Effector CD4-positive, alpha-beta T cell (primary cell): ENCODE measurements around the gene CLEC2A.
"Not testable (repeated sequence)": the region's sequence is repeated elsewhere in the genome, so short reads cannot be mapped to it uniquely, and the experiment has no call there.

Experiments
- DNase-seq: peaks from one replicate; pipeline ENCODE4 v3.0.0-alpha.2; 2020

The CLEC2A gene

DNA sequence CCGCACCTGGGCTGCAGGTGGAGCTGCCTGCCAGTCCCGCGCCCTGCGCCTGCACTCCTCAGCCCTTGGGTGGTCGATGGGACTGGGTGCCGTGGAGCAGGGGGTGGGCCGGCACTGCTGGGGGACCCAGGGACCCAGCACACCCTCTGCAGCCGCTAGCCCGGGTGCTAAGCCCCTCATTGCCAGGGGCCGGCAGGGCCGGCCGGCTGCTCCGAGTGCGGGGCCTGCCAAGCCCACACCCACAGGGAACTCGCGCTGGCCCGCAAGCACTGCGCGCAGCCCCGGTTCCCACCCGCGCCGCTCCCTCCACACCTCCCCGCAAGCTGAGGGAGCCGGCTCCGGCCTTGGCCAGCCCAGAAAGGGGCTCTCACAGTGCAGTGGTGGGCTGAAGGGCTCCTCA lies 56.0 kb downstream of the CLEC2A start:
- not testable (repeated sequence) for DNase-seq

DNA sequence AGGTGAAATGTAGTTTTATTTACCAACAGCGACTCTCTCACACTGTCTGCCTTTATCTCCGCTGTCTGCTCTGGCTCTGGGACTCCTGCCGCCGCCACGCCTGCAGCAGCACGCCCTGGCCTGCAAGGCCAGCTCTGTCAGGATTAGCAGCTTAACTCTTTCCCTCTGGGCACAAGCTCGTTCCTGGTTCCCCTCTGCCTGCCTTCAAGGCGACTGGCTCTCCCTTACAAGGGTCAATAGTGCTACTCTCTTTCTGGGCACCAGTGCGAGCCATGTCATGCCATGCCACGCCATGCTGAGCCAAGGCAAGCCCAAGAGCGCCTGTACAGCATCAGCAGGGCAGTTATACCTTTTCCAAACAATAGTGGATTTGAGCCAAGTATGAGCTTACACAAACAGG lies 59.4 kb downstream of the CLEC2A start:
- DNase-seq, result no peak

DNA sequence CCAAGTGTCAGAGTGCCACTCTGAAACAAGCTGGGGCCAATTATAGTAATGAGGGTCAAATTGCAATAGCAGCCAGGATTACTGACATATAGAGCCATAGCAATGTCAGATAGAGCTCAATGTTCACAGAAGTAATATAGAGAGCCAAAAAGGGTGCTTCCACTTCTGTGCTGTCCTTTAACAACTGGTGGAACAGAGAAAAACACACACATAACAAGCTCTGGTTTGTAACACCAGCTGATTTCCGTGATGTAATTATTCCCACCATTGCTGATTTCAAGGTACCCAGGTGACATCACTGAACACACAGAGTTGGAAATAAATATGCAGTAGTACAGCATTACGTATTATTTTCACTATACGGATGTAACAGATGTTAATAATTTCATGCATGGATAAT lies 60.0 kb downstream of the CLEC2A start:
- no peak for DNase-seq

DNA sequence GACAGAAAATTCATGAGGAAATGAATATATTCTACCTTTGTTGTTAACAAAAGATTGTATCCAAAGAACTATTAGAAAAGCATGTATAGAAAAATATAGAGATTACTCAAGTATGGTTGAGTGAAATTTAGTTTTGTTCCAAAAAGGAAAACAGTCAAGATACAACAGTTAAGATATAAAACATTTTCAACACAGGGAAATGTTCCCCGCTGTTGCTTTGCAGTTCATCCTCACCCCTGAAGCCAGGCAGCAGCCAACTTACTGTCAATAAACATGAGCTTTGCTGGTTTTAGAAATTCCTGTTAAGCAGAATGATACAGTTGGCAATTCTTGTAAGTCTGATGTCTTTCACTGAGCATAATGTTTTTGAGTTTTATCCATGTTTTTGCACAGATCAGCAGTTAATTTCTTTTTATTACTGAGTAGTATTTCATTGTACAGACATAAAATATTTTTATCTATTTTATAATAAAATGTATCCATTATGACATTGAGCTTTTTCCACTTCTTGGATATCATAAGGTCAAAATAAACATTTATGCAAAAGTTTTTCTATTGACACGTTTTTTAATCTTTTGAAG lies 61.8 kb downstream of the CLEC2A start:
- no peak for DNase-seq

DNA sequence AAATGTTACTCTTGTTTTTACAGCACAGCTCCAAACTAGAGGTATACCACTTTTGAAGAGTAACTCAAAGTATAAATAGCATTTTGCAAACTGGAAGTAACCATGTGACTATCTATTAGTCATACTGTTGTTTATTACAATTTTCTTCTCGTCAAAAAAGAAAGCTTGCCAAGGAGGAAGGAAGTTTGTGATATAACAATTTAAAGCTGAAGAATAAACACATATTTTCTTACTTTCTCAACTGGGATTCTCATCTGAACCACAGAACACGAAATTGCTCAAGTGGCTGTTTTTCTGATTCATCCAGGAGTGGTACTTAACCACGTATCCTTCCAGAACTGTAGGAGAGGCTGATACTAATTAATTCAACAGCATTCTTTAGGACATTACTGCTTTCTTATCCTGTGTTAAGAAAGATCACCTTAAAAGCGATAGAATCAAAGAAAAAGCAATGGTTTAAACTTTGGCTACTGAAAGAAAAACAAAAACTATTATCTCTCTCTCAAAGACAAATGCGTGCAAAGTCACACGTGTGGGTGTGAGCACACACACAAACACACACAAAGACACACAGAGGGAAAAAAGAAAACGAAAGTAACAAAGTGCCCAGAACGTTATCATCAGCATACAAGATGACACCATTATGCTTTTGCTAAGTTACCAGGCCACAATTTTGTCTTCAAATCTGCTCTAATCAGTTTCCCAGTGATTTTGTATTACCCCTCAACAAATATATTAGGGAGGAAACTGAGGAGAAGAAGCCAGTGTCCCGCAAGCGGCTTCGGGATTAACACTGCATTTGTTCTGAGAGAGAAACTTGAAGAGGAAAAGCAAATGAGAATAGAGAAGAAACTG lies 62.6 kb downstream of the CLEC2A start, which contains the start of gene CLEC2B:
TSS of gene CLEC2B (minus strand) at position 48 of the 855 bp plus-strand sequence.
- DNase-seq, result no peak

DNA sequence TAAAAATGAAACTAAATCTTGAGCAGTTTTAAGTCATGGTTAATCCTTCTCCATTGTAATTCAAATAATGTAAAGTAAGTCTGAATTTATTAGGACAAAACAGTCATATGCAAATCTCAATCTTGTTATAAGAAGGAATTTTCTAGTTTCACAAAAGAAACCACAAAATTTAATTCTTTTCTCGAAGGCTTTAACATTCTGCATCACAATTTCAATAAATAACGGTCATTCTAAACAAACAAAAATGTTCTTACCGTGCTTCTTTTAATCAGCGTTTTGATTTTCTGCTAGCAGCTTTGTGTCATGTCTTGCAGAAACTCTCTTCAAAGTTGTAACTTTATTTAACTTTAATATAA lies 63.2 kb downstream of the CLEC2A start:
- DNase-seq, result no peak

DNA sequence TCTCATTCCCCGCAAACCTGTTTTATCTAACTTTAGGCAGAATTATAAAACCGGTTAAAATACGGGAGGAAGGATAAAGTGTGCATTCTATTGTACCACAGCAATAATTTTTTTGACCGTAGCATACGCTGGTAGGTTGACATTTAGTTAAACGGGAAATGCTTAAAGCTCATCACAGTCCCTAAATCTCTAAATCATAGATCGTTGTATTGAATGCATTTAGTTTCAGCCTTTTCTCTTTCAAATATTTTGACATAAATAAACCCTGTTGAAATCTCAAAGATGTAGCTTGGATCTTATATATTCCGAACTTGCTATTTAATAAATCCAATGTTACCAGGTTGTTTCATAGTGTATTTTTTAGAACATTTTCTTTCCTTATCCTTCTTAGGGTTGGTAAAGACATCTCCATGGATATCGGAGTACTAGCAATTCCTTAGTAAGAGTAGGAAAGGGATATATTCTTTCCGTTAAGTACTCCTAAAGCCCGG lies 63.8 kb downstream of the CLEC2A start:
- DNase-seq, result no peak

DNA sequence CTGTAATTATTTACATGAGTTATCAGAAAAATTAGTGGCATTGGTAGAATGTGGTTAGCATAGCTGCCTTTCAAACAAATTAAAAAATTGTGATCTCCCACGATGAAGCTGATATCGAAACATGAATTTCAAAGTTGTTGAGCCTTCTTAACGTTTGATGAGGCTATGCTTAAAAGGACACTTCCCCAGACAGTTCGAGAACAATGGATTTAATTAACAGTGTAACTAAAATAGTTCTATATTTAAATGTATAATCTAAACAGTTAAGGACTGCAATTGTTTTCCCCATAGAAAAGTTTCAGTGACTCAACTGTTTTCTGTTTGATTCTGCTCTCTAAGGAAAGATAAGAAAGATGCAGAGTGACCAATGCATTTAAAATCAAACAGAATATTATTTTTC lies 64.6 kb downstream of the CLEC2A start:
- no peak for DNase-seq

DNA sequence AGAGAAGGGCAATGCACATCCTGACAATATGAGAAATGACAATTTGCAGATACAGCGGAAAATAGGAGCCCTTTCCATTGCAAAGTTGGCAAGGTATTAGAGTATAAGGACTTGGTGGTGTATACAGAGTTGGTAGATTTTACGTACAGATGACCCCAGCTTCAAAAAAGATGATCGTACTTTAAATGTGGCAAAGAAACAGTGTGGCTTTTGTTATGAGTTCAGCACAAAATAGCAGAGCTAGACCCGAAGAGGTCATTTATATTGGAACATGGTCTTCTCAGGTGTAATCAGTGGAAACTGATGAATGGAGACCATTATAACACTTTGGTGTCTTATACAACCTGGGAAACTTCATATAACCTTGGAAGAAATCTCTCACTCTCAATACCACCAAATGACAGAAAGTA lies 65.3 kb downstream of the CLEC2A start:
- no peak for DNase-seq

DNA sequence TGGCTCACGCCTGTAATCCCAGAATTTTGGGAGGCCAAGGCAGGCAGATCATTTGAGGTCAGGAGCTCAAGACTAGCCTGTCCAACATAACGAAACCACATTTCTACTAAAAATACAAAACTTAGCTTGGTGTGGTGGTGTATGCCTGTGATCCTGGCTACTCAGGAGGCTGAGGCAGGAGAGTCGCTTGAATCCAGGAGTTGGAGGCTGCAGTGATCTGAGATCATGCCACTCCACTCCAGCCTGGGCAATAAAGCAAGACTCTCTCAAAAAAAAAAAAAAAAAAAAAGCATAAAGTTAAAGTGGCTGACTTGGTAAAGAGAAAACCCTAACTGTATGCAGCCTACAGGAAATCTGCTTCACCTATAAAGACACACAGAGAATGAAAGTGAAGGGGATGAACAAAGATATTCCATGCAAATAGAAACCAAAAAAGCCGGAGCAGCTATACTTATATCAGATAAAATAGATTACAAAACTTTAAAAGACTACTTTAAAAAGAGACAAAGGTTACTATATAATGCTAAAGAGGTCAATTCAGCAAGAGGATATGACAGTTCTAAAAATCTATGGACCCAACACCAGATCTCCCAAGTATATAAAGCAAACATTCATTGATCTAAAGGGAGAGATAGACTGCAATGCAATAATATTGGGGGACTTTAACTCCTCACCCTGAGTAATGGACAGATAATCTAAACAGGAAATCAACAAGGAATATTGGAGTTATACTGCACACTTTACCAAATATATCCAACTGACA lies 67.1 kb downstream of the CLEC2A start:
- DNase-seq, result no peak
